ENCODE measurements around the gene NME3.

The NME3 gene

DNA sequence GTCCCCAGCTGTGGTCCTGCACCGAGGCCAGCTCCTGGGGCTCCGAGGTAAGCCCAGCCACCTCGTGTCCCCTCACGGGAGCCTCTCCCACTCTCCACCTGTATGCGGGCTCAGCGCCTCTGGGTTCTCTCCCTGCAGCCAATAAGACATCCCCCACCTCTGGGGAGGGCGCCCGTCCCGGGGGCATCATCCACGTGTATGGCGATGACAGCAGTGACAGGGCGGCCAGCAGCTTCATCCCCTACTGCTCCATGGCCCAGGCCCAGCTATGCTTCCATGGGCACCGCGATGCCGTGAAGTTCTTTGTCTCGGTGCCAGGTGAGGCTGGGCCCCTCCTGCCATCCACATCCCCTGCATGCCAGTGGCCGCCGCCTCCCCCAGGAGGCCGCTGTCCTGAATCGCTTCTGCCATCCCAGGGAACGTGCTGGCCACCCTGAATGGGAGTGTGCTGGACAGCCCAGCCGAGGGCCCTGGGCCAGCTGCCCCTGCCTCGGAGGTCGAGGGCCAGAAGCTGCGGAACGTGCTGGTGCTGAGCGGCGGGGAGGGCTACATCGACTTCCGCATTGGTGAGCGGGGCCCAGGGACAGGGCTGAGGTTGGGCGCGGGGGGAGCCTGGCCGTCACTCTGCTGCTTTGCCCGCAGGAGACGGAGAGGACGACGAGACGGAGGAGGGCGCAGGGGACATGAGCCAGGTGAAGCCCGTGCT, 3.1 kb downstream of the NME3 start:
- DNase-seq: no peak

DNA sequence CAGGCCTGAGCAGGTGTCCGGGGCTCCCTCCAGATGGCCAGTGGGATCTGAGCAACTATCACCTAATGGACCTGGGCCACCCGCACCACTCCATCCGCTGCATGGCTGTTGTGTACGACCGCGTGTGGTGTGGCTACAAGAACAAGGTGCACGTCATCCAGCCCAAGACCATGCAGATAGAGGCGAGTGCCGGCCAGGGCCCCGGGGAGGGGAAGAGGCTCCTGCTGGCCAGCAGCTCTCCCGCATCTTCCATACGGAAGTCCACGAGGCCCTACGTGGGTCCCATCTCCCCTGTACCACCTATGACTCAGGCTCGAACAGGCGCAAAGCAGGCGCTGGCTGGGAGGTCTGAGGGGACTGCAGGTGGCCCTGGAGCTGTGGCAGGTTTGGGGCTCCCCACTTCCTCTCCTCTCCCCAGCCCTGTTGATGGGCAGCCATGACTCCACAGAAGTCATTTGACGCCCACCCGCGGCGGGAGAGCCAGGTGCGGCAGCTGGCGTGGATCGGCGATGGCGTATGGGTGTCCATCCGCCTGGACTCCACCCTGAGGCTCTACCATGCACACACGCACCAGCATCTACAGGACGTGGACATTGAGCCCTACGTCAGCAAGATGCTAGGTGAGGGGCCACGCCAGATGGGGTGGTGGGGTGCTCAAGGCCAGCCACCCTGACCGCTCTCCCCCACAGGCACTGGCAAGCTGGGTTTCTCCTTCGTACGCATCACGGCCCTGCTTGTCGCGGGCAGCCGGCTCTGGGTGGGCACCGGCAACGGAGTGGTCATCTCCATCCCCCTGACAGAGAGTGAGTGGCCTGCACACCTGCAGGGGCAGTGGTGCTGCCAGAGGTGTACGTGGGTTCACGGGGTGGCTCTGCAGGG, 4.0 kb downstream of the NME3 start:
- DNase-seq: no peak

DNA sequence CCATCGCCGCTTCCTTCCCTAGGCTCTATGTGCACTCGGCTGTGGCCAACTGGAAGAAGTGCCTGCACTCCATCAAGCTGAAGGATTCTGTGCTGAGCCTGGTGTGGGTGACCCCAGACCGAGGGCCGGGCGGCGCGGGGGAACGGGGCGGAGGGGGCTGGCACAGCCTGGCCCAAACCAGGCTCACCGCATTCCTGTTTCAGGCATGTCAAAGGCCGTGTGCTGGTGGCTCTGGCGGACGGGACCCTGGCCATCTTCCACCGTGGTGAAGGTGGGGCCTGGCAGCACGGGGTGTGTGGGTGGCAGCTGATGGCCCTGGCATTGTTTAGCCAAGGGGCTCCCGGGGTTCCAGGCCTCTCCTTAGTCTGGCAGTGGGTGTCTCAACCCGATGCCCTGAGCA, 4.6 kb downstream of the NME3 start:
- DNase-seq: no peak

DNA sequence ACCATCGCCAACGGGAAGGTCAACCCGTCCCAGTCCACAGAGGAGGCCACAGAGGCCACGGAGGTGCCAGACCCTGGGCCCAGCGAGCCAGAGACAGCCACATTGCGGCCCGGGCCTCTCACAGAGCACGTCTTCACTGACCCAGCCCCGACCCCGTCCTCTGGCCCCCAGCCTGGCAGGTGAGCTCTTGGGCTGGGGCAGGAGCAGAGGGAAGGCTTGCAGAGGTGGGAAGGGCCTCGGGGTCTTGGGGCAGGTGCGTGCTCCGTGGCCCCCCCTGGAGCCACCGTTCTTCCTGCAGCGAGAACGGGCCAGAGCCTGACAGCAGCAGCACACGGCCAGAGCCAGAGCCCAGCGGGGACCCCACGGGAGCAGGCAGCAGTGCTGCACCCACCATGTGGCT, 5.1 kb downstream of the NME3 start:
- DNase-seq: no peak

DNA sequence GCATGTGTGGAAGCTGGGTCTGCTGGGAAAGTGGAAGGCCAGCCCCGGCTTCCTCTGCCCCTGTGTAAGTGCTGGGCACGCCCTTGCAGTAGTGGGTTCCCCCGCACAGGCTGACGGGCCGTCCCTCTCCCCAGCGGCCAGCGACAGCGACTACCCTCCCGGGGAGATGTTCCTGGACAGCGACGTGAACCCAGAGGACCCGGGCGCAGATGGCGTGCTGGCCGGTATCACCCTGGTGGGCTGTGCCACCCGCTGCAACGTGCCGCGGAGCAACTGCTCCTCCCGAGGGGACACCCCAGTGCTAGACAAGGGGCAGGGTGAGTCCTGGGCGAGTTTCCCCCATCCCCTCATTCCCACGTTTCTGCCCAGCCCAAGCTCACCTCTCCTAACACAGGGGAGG, 5.5 kb downstream of the NME3 start:
- no peak for DNase-seq

DNA sequence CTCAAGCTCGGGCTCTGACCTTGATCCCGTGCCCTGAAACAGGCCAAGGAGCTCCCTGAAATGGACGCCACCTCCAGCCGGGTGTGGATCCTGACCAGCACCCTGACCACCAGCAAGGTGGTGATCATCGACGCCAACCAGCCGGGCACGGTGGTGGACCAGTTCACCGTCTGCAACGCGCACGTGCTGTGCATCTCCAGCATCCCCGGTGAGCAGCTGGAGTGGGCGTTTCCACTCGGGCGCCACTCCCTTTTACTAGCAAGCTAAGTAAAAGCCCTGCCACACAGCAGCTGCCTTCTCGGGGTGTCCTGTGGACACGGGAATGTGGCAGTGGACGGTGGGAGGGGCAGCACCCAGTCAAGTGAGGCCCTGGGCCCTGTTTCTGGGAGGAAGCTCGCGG, 6.4 kb downstream of the NME3 start:
- no peak for DNase-seq

DNA sequence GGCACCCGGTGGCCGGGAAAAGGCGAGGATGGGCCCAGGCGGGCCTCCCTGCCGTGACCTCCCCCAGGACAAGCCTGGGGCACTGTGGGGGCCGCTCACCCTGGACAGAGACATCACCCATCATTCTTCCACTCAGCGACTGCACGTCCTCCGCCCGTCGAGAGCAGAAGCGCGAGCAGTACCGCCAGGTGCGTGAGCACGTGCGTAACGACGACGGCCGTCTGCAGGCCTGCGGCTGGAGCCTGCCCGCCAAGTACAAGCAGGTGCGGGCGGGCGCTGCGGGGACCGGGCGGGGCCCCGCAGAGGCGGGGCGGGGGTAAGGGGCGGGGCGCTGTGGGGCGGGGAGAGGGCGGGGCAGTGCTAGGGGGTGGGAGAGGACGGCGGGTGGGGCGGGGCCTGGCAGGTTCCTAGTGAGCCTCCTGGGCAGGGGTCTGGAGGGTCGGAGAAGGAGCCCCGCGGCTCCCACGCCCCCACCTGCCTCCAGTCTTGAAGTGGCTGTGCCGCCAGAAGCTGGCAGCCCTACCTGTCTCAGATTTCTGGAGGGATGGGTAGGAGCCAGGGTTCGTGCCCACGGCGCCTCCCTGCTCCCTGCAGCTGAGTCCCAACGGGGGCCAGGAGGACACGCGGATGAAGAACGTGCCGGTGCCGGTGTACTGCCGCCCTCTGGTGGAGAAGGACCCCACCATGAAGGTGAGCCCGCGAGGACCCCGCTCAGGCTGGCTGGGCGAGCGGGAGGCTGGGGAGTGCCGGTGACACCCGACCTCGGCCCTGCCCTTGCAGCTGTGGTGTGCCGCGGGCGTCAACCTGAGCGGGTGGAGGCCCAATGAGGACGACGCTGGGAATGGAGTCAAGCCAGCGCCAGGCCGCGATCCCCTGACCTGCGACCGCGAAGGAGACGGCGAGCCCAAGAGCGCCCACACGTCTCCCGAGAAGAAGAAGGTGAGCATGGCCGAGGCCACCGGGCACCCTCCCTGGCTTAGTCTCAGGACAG, 7.5 kb downstream of the NME3 start:
- DNase-seq: peak; percentile 16

DNA sequence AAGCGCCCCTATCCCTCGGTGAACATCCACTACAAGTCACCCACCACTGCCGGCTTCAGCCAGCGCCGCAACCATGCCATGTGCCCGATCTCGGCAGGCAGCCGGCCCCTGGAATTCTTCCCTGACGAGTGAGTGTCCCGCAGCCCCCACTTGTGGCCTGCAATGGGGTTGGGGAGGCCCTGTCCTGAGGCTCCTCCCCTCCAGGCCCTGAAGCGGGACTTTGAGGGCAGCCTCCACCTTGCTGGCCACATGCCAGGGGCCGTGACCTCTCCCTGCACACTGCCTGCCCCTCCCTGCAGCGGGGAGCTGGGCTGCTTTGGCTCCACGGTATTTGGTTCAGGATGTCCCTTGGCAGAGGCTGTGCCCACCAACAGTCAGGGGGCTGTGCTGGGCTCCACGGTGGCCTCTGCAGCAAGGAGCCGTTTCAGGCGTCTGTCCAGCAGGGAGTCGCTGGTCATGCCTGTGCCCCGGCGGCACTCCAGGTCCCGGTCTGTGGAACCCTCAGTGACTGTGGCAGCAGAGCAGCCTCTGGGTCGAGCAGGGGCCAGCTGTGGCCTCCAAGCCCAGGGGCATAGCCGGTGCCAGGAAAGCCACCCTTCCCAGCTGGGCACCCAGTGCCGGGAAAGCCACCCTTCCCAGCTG, 8.3 kb downstream of the NME3 start:
- no peak for DNase-seq

DNA sequence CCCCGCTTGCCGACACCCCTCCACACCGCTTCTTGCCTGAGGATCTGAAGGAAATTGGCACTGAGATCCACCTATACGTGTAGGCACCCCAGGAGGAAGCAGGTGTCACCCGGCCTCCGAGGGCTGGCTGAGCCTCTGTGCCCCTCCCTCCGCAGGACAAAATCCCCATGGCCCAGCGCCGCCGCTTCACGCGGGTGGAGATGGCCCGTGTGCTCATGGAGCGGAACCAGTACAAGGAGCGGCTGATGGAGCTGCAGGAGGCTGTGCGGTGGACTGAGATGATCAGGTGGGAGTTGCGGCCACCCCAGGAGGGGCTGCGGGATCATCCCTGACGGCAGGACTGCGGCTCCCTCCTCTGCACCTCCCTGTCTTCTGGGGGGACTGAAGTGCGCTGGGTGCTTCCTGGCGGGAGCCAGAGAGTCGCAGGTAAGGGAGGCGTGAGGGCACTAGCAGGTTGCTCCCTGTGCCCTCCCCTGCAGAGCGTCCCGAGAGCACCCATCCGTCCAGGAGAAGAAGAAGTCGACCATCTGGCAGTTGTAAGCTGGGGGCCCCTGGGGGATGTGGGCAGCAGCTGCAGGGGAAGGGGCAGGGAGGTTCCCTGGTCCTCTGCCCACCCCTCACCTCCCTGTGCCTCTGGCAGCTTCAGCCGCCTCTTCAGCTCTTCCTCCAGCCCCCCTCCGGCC, 9.0 kb downstream of the NME3 start:
- no peak for DNase-seq

DNA sequence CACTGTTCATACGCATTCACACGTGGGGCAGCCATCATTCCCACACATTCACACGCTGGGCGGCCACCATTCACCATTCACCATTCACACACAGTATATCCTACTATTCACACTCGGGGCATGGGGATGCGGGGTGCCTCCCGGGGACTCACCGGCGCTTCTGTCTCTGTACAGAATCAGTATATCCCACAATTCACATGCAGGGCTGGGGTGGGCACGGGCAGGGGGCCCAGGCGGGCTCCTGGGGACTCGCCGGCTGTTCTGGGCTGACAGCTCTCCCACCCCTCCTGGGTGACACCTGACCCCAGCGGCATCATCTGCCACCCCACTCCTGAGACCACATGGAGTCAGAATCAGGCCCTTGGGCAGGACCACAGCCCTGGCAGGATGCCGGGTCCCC, 9.6 kb downstream of the NME3 start:
- no peak for DNase-seq

DNA sequence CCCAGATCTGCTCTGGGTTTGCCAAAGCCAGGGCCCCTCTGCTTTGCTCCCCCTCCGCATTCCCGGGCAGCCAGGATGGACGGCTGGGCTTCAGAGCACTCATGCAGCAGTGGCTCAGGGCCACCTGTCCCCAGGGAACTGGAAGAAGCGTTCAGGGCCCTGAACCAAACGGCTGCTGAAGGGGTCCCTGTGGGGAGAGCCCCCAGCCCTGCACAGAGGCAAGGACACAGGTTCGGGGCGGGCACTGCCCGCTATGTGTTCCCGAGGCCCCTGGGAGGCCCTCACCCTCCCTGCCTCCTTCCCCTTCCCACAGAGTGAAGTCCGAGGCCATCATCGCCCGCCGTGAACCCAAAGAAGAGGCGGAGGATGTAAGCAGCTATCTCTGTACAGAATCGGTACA, 10.4 kb downstream of the NME3 start:
- DNase-seq: no peak

DNA sequence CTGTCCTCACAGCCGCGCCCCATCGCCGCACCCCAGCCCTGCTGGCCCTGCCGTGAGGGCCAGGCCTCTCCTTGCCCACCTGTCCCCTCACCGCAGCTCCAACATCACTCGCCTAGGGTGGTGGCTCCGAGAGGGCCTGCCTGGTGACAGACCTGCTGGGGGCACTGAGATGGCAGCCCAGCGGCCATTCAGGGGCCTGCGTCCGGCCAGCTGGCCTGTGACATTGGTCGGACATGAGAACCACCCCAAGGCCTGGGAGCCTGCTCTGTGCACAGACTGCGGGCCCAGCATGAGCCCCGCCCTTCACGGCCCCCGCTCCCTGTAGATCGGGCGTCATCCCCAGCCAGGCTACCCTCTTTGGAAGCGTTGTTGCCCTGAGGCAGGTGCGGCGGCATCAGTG, 11.8 kb downstream of the NME3 start:
- no peak for DNase-seq

DNA sequence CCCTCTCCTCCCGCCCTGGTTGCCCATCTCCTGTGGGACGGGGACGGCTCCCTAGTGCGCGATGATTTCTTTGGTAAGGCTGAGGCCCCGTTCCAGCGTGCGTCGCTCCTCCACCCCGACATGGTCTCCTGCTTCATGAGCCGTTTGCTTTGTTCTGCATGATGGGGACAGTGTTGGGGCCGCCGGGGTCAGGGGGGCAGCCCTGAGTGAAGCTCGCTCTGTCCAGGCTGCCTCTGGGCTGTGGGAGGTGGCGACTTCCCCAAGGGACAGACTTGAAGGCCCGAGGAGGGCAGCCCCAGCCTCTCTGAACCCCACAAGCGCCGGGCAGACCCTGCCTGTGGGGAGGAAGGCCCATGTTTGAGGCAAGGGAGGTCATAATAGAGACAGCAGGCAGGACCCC, 12.4 kb downstream of the NME3 start:
- DNase-seq: no peak

DNA sequence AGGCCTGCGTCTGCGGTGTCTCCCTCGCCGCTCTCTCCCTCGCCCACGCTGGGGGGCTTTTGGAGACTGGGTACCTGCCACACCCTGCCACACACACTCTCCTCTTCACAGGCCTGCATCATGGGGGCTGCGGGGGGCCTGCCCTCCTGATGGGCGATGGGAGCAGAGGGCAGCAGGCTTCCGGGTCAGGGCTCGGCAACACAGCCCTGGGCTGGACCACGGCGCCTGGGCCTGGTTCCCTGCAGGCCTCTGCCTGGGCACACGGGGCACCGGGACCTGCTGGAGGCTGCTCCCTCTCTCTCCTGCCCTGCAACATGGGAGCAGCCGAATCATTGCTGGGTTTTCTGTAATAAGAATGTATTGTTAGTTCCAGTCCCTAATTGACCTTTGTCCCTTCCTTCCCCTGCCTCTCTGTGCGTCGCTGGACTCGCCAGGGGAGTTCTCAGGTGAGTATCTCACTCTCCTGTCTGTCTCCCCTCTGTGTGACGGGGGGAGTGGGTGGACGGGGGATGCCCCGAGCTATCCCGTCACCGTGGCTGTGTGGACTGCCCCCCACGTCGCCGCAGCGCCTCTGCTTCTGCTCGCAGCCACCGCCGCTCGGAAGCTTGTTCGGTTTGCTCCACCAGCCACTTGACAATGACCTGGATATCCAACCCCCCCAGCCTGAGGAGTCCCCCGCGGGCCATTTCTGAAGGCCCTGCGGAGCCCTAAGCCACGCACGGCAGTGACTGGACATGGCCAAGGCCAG, 13.5 kb downstream of the NME3 start:
- DNase-seq: no peak

DNA sequence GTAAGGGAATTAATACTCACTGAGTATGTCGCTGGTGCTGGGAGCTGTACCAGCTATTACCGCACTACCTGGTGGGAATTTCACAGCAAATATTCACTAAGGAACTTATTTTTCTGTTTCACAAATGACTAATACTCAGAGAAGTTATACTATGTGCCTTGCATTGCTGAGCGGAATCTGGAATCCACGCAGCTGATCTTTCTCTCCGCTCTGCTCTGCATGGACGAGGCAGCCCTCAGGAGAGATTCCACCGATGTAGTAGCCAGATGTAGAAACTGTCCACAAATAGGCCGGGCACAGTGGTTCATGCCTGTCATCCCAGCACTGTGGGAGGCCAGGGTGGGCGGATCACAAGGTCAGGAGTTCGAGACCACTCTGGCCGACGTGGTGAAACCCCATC, 17.1 kb downstream of the NME3 start:
- DNase-seq: no peak

DNA sequence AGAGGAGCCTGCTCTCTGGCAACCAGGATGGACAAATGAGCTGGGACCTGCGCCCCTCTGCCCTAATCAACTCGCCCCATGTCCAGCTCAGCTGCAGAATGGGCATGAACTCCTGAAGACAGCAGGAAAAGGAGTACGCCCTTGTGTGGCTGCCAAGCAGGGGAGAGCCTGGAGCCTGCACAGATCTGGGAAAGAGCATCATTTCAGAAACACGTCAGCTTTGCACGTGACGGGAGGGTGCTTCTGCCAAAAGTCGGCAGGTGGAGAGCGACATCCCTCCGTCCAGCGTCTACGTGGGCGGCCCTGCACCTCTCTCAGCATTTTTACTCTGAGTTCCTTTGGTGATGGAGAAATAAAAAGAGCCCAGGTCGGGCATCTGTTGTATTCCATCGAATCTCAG, 18.5 kb downstream of the NME3 start:
- DNase-seq: no peak

DNA sequence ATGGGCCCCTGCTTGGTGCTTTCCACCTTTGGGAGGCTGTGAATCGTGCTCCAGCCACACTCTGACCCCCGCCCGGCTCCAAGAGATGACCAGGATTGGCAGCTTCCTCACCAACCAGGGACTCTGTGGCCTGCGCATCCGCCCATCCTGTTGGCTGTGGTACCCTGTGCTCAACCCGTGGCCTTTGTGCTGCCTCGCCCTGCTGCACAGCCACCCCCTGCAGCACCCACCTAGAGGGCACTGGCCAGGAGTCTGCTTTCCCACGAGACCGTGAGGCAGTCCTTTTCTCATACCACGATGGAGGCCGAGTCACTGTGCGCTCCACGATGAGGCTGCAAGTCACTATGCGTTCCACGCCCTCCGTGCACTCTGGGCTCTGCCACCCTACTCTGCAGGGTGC, 19.4 kb downstream of the NME3 start:
- DNase-seq: no peak

DNA sequence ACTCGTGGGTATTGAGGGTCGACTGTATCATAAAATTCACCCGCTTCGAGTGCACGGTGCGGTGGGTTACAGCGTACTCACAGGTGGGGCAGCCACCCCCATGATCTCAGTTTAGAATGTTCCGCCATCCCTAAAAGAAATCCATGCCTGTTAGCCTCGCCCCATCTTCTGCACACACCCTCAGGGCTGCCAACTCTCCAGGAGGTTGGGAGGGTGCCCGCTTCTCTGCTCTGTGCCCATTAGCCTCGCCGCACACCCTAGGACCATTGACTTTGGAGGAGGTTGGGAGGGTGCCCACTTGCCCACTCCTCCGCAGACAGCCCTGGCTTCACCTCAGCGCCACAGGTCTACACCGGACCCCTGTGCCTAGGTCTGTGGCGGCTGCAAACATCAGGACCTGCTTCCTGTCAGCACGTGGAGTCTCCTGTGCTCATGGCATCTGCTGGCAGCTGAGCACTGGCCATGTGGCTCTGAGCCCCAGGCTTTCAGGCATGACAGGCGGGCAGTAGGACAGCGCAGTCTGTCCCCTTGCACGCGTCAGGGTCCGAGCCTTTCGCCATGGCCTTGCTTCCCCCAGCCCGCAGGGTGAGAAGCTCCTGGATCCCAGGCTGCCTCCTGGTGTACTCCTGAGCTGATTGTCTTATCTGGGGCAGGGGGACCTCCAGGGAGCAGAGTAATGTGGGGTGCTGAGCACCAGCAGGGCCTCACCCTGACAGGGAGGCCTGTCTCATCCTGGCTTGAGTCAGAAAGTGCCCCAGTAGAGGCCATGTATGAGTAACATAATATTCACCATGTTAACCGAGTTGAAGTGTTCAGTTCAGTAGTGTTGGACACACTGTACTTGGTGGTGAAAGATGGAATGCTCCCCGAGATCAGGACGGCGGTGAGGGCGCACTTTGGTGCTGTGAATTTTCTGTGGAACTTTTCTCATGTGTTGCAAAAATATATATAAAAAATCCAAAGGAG, 21.9 kb downstream of the NME3 start:
- DNase-seq: peak; percentile 21

DNA sequence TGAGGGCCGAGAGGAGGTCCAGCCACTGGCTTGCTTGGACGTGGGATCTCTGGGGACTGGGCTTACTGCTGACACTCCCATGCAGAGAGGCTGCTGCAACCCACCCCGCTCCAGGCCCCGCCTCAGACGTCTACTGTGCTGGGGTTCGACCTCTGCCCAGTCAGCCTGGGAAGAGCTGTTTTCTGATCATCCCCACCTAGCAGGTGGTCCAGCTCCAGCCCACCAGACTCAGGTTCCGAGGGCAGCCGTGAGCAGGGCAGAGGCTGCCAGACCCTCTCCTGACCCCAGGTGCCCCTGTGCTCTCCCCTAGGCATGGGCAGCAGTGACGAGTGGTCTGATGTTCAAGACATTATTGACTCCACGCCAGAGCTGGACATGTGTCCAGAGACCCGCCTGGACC, 23.4 kb downstream of the NME3 start:
- no peak for DNase-seq

DNA sequence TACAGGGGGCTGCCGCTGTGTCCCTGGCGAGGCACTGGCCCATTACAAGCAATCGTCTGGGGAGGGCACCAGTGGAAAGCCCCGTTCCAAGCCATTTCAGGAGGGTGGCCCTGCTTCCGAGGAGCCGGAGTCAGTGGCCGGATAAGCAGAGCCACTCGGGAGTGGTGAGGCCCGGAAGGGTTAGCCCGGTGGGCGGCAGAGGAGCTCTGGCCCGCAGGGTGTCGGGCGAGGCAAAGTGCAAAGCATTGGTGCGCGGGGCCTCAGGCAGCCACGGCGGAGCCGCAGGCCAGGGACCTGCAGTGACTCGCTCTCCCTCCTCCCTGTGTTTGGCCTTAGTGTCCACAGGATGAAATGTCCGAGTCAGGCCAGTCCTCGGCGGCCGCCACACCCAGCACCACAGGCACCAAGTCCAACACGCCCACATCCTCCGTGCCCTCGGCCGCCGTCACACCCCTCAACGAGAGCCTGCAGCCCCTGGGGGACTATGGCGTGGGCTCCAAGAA, 24.6 kb downstream of the NME3 start:
- peak; percentile 75 for DNase-seq

All from EL (cell line).